ENCODE measurements around the gene ABCB9. TPM values are rescaled to one million over a fixed set of nuclear protein-coding genes. Genes with fewer than 3 reads are reported as not detected.
A peak's percentile ranks its signal among the peaks of the same experiment; 100 is the strongest.

The ABCB9 gene
- total RNA-seq, 6 experiments from 2014 or later, result 0.48 to 1.4 (median 0.94) TPM

DNA sequence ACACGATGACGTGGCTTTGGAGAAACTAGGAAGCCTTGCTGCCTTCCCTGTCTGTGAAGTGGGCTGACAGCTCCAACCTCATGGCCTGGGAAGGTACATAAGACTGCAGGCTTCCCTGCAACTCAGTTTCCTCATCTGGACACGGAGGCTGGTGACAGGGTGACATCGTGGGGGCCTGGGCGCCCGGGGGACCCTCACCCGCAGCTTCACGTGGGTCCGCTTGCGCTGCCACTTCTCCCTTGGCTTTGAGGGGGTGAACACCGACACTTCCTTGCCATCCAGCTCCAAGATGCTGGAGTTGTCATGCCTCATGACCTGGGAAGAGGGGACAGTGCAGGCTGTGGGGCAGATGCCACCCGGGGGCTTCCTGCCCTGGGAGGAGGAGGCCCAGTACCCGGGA lies 21.8 kb upstream of the ABCB9 start:
- H3K36me3 ChIP-seq, result peaks cover 0 to 31% (median 8%) of the 10 kb centered on the region in 4 donors
- no peak for DNase-seq

DNA sequence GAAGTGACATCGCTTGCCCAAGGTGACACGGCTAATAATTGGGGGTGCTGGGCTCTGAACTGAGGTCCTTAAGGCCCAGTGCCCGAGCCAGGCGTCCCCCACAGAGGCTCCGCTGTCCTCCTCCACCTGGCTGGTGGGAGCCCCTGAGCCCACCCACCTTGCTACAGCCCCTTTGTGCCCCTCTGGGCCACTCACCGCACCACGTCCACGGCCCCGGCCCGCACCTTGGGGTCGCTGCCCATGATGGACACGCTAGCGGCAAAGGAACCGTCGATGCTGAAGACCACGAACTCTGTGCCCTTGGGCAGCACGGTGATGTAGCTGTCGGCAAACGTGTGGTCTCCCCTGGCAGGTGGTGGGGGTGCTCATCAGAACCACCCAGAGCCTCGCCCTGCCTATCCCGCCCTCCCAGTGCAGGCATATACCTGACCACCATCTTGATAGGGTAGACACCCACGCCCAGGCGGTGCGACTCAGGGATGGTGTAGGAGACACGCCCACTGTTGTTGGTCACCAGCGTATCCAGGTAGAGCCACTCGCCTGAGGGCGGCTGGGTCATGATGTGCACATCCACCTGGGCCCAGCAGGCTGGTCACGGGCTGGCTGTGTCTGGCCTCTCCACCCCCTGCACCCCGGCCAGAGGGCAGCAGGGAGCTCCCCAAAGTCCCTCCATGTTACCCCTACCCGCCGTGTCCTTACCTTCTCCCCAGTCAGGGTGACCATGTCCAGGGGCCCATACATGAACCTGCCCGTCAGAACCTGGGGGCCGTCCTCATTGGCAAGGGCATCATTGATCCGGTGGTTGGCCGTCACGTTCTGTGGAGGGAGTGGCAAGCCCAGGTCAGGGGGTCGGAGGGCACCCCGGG lies 21.1 kb upstream of the ABCB9 start:
- Histone ChIP-seq H3K27me3 (no peaks in the 10 kb centered on the region), H3K4me3 (no peak overlapping the region), H3K36me3 (peaks cover 0 to 31% (median 8%) of the 10 kb centered on the region in 4 donors), H3K4me1 (peaks cover 0 to 29% (median 17%) of the 10 kb centered on the region in 4 donors), H3K27ac (no peak overlapping the region), H3K9me3 (no peaks in the 10 kb centered on the region)
- no peak for DNase-seq
- 71% methylated on average over 3 of the region's 39 CpGs for WGBS (ENCODE audit: insufficient coverage, low coverage, low lambda C conversion rate, missing lambda C conversion rate)
- TF ChIP-seq POLR2A (IDR thresholded peaks at IDR 0.05), result no peak
- TF ChIP-seq, protein P1, sequence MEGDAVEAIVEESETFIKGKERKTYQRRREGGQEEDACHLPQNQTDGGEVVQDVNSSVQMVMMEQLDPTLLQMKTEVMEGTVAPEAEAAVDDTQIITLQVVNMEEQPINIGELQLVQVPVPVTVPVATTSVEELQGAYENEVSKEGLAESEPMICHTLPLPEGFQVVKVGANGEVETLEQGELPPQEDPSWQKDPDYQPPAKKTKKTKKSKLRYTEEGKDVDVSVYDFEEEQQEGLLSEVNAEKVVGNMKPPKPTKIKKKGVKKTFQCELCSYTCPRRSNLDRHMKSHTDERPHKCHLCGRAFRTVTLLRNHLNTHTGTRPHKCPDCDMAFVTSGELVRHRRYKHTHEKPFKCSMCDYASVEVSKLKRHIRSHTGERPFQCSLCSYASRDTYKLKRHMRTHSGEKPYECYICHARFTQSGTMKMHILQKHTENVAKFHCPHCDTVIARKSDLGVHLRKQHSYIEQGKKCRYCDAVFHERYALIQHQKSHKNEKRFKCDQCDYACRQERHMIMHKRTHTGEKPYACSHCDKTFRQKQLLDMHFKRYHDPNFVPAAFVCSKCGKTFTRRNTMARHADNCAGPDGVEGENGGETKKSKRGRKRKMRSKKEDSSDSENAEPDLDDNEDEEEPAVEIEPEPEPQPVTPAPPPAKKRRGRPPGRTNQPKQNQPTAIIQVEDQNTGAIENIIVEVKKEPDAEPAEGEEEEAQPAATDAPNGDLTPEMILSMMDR (IDR thresholded peaks at IDR 0.05), result no peak
- ATAC-seq, result no peak
- intact Hi-C loops (cut with DNase I), result loop anchor here in 1 of 2 donors (10.0 kb wide), 1 partner anchor 247 kb away; the partner anchor contains the start of genes MPHOSPH9 and MTRFR

More for the DNA sequence above, 21.8 kb upstream of the ABCB9 start:
- intact Hi-C loops (cut with DNase I), result loop anchor here in 1 of 2 donors (10.0 kb wide), 1 partner anchor 247 kb away; the partner anchor contains the start of genes MPHOSPH9 and MTRFR
- H3K27me3 ChIP-seq, result no peaks in the 10 kb centered on the region
- no peak for TF ChIP-seq POLR2A (IDR thresholded peaks at IDR 0.05)
- TF ChIP-seq, protein P1 (IDR thresholded peaks at IDR 0.05), result no peak
- no peak overlapping the region for H3K4me3 ChIP-seq
- no peak for ATAC-seq
- no peaks in the 10 kb centered on the region for H3K9me3 ChIP-seq
- H3K27ac ChIP-seq, result no peak overlapping the region
- 100% methylated on average over 1 of the region's 13 CpGs for WGBS (ENCODE audit: insufficient coverage, low coverage, low lambda C conversion rate, missing lambda C conversion rate)
- peaks cover 0 to 25% (median 14%) of the 10 kb centered on the region in 4 donors for H3K4me1 ChIP-seq

DNA sequence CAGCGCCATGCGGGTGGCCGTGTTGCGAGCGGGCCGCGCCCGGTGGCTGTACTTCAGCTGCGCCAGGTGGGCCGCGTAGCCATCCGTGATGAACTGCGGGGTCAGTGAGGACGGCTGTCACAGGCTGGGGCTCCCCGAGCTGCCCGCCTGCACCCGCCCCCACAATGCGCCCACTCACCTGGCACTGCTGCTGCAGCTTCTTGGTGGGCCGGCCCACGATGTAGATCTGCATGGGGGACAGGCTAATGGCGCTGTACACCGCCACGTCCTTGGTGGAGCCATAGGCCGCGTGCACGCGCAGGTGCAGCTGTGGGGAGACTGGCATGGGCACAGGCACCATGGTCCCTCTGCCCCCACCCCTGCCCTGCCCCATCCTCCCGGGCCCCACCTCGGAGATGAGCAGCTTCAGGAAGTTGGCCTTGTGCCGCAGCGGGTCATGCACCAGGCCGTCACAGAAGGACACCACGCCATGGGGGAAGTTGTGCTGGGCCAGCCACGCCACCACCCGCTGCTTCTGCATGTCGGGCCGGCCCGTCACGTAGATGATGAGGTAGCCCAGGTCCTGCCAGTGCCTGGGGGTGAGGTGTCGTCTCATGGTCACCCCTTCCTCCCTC lies 20.1 kb upstream of the ABCB9 start:
- Histone ChIP-seq H3K4me1 (peaks cover 0 to 38% (median 21%) of the 10 kb centered on the region in 4 donors), H3K4me3 (no peak overlapping the region), H3K9me3 (no peaks in the 10 kb centered on the region), H3K27ac (no peak overlapping the region), H3K36me3 (peaks cover 0 to 31% (median 8%) of the 10 kb centered on the region in 4 donors), H3K27me3 (no peaks in the 10 kb centered on the region)
- DNase-seq (peak in 1 of 3 donors; percentile 62), ATAC-seq (no peak)
- TF ChIP-seq POLR2A (IDR thresholded peaks at IDR 0.05), result no peak
- TF ChIP-seq, protein P1 (IDR thresholded peaks at IDR 0.05), result no peak
- intact Hi-C loops (cut with DNase I), result loop anchor here in 1 of 2 donors (10.0 kb wide), 1 partner anchor 248 kb away; the partner anchor contains the start of genes MPHOSPH9 and MTRFR
- WGBS (ENCODE audit: insufficient coverage, low coverage, low lambda C conversion rate, missing lambda C conversion rate), result no CpG with 5 or more reads among the region's 40 CpGs

DNA sequence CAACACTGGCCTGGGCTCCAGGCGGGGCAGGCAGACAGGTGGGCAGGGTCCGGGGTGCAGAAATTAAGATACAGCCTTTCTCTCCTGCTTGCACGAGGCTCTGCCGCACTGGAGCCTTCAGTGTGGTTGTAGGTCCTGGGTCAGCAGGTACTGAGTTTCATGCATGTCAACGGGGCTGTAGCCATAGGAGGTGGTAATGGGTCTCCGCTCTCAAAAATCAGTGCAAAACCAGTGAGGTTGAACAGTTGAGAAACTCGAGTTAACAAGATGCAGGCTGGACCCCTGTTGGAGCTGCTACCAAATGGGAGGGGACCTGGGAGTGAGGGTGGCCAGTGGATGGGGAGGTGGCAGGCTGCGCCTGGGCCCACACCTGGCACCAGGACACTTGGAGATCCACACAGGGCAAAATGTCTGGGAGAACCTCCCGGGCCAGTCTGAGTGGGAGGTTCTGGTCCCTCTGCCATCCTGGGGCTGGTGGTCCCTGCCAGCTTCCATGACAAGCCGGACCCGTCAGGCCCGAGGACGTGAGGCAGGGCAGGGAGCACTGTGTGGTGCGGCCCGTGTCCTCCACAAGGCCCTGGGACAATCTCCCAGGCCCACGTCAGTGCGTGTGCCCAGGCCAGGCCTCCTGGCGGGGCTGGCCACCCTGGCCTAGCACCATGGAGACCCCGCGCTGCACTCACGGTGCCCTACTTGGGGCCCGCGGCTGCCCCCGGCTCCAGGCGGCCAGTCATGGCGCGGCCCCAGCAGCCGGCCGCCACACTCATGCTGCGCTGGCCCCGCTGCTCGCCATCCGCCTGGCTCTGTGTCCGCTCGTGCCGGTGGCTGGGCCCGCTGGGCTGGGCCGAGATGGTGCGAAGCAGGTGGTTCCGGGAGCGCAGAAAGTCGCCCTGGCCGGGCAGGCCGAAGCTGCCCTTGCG lies 19.3 kb upstream of the ABCB9 start:
- H3K4me3 ChIP-seq, result no peak overlapping the region
- H3K36me3 ChIP-seq, result peaks cover 0 to 31% (median 8%) of the 10 kb centered on the region in 4 donors
- peak overlapping the region; percentile 21 to 58 (median 53) for H3K27ac ChIP-seq
- H3K4me1 ChIP-seq, result peaks cover 0 to 40% (median 21%) of the 10 kb centered on the region in 4 donors
- intact Hi-C loops (cut with DNase I), result loop anchor here in 1 of 2 donors (10.0 kb wide), 1 partner anchor 249 kb away; the partner anchor contains the start of genes MPHOSPH9 and MTRFR
- H3K27me3 ChIP-seq, result no peaks in the 10 kb centered on the region
- WGBS (ENCODE audit: insufficient coverage, low coverage, low lambda C conversion rate, missing lambda C conversion rate), result 51% methylated on average over 3 of the region's 45 CpGs
- no peak for DNase-seq
- TF ChIP-seq, protein P1 (IDR thresholded peaks at IDR 0.05), result no peak
- no peak for TF ChIP-seq POLR2A (IDR thresholded peaks at IDR 0.05)
- H3K9me3 ChIP-seq, result no peaks in the 10 kb centered on the region
- no peak for ATAC-seq

Data from right lobe of liver (tissue), 6 donors.